Stimulated activated naive CD4-positive, alpha-beta T cell (primary cell): Measurements from ENCODE around the gene TNNT1.
"Not testable (repeated sequence)": the region's sequence is repeated elsewhere in the genome, so short reads cannot be mapped to it uniquely, and the experiment has no call there.

Experiments used
- DNase-seq, 6 experiments: peaks; one replicate each; lab custom pipeline; 2025; lab: John Stamatoyannopoulos, UW

The TNNT1 gene, protein sequence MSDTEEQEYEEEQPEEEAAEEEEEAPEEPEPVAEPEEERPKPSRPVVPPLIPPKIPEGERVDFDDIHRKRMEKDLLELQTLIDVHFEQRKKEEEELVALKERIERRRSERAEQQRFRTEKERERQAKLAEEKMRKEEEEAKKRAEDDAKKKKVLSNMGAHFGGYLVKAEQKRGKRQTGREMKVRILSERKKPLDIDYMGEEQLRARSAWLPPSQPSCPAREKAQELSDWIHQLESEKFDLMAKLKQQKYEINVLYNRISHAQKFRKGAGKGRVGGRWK

DNA sequence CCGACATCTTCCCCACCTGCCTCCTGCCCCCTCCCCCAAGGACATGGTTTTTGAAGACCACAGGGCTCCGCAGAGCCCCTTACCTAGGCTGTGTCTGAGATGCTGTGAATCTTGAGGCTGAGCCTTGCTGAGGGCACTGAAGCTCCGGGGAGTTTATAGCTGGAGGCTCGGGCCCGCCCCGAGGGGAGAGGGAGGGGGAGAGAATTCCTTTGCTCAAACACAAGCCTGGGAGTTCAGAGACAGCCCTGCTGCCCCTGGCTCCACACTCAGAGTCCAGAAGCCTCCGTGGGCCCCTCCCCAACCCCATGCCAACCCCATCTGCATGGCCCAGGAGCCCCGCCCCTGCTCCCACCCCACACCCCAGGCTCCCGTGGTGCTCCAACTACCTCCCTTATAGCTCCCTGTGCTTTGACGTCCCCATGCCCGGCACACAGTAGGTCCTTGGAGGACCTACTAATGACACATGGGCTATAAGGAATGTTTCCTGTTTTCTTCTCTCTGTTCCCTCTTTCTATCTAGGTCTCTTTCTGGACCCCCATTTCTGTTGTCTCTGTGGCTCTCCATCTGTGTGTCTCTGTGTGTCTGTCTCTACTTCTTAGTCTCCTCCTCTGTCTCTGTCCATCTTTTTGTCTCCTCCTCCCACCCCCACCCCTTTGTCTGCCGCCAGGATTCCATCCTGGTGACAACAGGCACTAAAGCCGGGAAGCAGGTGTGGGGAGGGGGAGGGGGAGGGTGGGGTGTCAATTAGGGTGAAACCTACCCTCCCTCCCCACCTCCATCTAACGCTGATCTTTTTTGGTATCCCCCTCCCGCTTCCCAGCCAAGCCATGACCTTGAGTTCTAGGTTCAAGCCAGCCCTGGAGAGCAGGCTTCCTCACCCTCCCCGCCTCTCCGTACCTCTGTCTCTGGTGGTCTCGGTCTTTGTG lies at the start of gene TNNT1:
Gene TNNT1 (minus strand): TSS at position 129 of the 926 bp plus-strand sequence. CDS start 2,049 bp downstream, outside the sequence.
- DNase-seq: no peak

DNA sequence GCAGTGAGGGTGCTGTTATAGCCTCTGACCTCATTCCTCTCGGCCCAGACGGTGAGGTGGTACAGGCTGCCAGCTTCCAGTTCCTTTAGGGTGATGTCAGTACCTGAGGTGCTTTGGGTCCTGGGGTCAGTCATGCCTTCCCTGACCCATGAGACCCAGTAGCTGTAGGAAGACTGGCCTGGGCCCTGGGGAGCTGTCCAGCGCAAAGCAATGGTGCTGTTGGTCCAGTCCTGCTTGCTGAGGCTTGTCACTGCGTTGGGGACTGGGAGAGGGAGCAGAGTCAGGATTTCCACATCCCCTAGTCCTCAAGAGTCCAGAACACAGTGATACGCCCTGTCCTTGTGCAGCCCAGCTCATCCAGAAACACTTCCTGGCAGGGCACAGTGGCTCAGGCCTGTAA lies 49.6 kb upstream of the TNNT1 start:
- no peak for DNase-seq

DNA sequence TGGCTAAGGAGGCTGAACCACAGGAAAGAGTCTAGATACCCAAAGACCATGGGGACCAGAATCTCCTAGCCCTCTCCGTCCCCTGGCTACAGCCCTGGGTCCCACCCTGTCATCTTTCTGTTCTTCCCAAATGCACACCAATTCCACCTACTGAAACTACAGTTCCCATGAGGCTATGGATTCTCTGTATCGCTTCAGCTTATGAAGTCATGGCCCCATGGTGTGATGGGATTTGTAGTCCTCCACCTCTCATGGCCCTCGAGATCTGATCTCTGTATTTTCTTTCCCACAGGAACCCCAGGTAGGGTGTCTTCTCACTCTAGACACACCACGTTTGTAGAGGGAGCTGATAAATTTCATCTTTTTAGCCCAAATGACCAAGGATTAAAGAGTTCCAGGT lies 48.5 kb upstream of the TNNT1 start:
- no peak for DNase-seq

DNA sequence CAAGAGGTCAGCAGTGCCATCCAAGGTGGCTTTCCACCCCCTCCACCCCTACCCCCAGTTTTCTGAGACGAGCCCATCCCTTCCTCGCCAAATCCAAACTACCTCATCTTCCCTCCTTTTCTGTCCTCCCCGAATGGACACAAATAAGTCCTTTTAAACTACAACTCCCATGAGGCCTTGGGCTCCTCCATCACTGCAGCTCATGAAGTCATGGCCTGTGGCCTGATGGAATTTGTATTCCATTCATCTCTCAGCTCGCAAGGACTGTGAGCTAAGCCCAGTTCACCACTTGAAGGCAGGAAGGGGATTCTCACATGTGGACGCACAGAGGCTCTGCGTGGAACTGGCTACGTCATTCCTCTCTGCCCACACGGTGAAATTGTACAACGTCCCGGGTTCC lies 47.8 kb upstream of the TNNT1 start:
- no peak for DNase-seq

DNA sequence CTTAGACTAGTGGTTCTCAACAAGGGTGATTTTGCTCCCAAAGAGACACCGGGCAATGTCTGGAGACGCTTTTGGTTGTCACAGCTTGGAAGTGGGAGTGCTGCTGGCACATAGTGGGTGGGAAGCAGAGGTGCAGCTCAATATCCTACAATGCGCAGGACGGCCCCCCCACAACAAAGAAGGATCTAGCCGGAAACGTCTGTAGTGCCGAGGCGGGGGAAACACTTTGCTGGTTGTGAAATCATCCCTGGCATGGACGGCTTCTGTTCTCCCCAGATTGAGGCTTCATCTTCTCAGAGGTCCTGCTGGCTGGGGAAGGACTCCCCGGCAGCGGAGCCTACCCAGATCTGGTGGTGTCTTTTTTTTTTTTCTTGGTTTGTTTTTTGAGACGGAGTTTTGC lies 44.5 kb upstream of the TNNT1 start:
- DNase-seq: no peak

DNA sequence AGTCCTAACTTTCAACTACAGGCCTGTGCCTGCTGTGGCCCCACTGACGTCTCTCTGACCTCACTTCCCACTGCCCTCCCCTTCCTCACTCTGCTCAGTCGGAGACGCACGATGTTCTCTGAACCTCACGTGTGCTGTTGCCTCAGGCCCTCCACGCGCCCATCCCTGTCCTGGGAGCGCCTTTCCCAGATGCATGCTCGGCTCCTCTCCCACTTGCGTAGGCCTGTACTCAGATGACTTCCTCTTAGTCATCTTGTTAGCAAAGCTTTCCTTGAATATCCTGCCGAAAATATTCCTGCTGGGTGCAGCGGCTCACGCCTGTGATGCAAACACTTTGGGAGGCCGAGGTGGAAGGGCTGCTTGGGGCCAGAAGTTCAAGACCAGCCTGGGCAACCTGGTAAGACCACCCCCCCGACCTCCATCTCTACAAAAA lies 40.4 kb upstream of the TNNT1 start:
- DNase-seq: no peak

DNA sequence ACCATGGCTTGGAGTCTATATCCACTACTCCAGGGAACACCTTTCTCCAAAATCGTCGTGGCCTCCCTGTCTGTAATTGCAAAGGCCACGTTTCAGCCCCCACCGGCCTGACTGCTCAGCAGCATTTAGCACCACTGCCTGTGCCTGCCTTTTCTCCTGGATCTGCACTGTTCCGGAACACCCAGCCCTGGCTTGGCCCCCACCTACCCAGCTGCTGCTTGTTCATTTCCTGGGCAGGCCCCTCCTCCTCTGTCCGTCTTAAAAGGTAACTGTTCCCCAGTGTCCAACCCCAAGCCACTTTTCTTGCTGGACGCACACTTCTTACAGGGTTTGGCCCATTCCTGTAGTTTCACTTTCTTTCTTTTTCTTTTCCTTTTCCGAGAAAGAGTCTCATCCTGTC lies 39.6 kb upstream of the TNNT1 start:
- no peak for DNase-seq

DNA sequence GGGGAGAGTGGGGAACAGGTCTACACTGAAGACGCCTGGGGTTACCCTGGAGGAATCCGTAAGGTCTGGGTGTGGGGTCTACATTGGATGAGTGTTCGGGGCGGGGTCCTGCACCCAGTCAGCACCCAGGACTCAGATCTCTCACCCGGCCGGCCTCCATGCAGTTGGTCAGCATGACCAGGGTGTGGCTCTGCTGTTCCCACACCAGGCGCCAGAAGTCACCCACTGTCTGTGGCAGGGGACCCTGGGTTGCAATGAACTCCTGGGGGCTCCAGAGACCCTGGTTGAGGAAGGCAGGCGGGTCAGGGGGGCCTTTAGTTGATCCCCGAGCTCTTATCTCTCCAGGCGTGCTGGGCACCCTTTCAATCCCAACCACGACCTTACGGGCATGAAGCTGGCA lies 37.1 kb upstream of the TNNT1 start:
- no peak for DNase-seq

DNA sequence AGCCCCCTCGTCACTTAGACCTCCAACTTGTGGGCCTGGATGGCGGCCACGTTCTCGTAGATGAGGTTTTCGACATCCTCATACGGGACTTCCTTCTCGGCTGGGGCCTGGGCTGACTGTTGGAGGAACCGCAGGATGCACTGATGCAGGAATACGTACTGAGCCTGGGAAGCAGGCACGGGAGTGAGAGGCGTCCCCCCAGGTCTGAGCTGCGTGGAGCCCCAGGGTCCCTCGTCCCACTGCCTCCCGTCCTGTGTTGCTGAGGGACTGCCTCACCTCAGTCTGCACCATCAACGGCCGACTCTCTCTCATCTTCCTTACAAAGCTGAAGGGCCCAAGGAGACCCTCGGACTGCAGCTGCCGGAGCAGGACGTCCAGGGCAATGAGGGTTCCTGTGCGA lies 32.7 kb upstream of the TNNT1 start:
- no peak for DNase-seq

DNA sequence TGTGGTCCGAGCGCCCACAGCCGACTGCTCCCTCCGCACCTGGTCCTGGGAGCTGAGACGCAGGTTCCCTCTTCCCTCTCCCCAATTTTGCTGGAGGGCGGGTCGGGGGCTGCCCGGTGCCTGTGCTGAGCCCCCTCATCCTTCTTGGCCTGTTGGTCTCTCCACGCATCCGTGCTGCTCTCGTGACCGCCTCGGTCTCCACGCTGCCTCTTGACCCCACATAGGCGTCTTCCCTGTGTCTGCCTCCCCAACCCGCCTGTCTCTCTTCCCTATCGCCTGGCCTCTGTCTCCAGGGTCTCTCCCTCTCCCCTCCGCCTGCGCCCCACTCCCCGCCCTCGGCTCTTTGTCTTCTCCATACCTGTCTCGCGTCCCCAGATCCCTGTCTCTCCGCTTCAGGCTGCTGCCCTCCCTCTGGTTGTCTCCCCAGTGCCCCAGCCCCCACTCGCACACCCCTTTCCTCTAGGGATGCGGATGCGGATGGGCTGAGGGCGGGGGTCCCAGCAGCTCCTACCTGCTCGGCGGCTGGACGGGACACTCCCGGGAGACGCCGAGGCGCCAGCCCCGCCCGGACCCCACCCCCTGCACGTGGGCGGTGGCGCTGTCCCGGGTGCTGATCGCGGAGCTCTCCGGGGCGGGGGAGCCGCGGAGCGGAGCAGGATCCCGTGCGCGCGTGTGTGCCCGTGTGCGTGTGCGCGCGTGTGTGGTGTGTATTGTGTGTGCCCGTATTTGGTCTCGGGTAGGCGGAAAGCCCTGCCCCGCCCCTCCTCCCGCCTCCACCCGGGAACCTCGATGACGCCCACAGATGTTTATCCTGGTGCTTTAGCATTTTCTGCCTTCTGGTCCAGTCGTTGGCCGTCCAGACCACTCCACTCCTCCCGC lies 30.8 kb upstream of the TNNT1 start, which contains the start of gene SYT5:
Gene SYT5 (minus strand): TSS at position 684 of the 879 bp plus-strand sequence. CDS start 1,248 bp downstream, outside the sequence.
- peak; percentile 23 to 73 (median 52) for DNase-seq

DNA sequence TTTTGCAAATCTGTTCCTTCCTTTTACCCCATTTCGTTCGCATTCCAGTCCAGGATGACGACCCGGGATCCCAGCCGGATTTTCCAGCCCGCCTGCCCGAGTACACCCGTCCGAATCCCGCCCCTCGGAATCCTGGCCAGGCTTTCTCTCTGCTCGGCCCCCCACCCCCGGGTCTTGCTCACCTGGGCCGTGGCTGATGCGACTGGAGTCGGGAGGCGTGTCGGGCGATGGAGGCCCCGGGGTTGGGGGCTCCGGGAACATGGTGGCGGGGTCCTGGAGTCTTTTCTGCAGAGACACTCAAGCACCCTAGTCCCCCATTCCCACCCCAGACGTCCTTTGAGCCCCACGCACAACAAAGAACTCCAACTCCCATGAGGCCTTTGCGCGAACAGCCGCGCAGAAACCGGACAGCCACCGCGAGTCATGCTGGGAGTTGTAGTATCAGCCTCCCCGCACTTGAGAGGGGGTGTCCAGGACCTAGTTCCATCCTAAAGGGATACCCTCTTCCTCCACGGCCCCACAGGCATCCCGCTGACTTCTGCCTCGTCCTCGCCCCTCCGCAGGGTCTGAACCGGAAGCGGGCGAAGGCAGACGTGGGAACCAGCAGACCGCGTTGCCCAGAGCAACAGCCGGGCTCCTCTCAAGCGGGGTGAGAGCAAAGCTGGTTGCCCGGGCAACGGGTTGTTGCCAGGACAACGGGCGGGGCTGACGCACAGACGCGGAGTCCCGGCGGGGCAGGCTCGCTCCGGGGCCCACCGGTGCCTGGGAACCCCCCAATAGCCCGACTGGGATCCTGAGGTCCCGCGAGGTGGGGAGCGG lies 30.0 kb upstream of the TNNT1 start:
- DNase-seq: peak; percentile 88 to 96 (median 91)

DNA sequence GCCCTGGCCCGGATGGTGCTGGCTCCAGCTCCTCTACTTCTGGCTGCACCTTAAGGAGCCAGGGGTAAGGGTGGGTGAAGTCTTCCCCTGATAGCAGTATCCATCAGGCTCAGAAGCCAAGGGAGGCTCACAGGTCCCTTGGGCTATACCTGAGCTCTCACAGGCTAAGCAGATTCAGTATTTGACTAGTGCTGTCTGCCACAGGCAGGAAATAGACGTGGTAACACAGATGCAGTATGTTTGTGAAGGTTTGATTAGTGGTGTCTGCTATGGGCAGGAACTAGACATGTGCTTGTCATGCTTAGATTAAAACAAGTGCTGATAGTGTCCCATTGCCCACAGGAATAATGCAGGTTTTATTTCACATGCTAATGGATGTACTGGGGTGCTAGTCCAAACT lies 27.1 kb upstream of the TNNT1 start:
- no peak for DNase-seq

DNA sequence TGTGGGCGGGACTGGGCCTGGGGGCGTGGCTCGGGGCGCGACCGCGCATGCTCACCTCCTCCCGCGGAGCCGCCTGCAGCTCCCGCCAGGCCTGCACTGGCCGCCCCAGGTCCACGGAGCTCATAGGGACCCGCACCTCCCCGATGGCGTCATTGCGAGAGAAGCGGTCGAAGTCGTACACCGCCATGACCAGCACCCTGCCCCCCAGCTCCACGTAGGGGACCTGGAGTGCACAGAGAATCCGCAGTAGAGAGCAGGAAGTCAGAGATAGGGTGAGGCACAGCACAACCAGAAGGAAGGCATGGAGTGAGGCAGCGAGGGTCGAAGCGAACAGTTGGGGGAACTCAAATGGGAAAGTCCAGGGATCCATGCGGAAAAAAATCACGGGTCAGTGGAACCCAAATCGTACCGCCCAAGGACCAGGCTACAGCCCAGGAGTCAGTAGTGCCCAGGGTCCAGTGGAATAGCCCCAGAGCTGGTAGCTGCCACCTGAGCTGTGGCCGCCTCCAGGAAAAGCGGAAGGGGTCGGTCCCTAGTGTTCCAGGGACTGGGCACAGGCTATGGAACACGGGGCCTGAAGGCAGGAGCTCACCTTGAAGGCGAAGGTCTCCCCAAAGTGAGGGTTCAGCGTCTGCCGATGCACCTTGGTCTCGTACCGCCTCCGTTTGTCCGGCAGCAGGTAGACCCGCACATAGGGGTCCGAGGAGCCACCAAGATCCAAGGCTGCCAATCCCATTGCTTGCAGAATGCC lies 26.3 kb upstream of the TNNT1 start:
- DNase-seq: no peak

DNA sequence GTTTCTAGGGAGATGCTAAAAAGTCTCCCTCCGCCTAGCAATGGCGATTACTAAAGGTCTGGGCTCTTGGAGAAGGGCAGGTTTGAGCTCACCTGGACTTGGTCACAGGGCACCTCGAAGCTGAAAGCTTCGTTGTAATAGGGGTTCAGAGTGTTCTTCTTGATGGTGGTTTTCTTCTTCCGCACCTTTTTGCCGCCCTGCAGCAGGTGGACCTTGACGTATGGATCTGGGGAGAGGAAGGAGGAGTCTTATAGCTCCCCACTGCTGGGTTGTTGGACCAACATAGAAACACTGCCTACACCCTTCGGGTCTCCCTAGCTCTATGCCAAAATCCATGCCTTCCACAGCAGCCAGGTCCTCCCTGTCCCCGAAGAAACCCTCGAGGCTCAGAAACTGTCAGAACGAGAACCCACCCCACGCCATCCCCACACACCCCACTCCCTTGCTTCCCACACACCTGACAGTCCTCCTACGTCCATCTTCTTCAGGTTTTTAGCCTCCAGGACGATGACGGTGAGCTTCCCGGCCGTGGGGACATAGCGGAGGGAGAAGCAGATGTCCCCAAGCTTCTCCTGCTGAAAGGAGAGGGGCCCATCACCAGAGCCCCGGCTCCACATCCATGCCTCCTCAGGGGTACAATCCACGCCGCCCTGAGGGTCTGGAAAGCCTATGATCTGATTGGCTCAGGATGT lies 25.6 kb upstream of the TNNT1 start:
- DNase-seq: no peak

DNA sequence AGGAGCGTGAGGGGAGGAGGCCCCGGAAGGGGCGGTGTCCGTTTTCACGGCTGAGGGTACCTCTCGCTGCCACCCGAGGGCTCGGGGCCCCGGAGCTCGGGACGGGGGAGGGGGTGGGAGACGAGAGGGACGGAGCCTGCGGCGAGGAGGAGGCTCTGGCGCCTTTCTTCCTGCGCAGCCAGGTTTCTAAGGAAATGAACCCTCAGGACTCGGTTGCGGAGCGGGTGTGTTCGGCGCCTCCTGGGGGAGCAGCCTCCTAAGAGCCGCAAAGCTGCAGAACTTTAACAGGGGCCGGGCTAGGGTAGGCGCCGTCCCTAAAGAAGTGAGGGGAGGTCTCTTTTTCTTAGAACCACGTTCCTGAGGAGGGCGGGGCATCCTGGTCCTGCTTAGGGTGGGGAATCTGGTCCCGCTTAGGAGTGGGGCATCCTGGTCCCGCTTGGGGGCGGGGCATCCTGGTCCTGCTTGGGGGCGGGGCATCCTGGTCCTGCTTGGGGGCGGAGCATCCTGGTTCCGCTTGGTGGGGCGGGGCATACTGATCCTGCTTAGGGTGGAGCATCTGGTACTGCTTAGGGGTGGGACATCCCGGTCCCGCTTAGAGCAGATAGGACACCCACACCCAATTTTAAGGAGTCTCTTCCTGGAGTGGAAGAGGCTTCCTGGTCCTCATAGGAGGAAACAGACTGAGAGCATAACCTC lies 24.9 kb upstream of the TNNT1 start:
- DNase-seq: peak in 3 of 6 experiments; percentile 14 to 20 (median 14)

DNA sequence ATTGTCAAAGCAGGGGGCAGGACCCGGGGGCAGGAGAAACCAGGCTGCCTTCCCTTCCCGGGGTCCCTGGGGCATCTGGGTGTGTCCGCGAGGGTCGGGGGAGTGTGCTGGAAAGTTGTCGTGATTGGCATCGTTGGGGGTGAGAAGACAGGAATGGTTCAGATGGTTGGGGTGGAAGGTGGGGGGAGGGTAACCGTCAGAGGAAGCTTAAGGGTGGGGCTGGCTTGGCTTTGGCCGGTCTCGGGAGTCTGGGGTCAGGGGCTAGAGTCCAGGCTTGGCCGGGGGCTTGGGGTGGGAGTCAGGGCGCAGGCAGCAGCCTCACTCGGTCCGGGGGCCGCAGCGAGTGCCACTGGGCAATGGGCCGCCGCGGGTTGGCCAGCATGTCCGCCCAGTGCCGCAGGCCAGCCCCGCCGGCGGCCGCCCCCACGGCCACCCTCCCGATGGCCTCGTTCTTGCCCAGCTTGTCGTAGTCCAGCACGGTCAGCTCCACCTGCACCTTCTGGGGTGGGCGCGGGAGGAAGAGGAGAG lies 24.2 kb upstream of the TNNT1 start:
- DNase-seq: no peak

DNA sequence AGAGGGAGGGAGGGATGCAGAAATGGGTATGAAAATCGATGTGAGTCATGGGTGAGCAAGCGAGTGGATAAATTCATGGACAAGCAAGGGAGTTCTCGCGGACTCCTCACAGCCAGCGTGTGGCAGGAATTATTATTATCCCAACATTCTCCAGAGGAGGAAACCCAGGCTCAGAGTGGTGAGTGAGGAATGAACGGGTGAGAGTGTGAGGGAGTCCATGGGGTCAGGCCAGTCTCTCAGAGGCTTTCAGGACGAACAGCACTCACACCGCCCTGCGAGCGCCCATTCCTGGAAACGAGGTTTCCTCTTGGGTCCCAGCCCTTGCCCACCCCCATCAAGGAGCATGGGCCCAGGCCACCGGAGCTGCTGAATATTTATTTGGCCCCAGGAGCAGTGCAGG lies 23.7 kb upstream of the TNNT1 start:
- no peak for DNase-seq

DNA sequence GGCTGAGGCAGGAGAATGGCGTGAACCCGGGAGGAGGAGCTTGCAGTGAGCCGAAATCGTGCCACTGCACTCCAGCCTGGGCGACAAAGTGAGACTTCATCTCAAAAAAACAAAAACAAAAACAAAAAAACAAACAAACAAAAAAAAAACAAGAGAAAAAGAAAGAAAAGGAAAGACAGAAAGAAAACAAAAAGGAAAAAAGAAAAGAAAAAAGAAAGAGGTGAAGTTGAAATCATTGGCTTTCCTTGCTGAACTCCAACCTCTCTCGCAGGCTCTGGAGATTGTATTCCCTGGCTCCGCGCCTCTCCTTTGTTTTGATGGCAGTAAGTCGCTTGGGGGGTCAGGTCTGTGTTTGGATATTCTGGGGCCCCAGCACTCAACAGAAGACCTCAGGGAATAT lies 23.3 kb upstream of the TNNT1 start:
- not testable (repeated sequence) for DNase-seq

DNA sequence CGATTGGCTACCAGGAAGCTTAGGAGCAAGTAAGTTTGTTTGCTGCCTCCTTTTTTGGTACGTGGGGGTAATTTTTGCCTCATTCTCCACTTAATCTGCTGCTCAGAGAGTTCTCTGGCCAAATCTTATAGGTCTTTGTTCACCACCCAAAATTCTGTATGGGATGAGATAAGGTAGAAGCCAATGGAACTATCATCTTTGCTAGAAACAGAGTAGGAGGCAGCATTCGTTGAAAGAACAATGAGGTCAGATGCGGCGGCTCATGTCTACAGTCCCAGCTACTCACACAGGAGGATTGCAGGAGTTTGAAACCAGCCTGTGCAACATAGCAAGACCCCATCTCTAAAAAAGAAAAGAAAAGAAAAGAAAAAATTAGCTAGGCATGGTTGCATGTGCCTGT lies 22.4 kb upstream of the TNNT1 start:
- no peak for DNase-seq
